HG03354 (cell line): ENCODE data around the gene RHOG.
A peak's percentile ranks its signal among the peaks of the same experiment; 100 is the strongest.

Experiments
- ATAC-seq: cut with Tn5 transposase; IDR thresholded peaks from one replicate; pipeline ENCODE4 v1.9.1; 2021; ENCODE audit warnings: mild to moderate bottlenecking; ENCODE audit not compliant: unreplicated experiment, poor library complexity, severe bottlenecking

Gene RHOG

GRCh38 chr11:3836903-3837302, 3.9 kb downstream of the RHOG start:
- no peak for ATAC-seq

GRCh38 chr11:3835751-3836150, 5.0 kb downstream of the RHOG start:
- no peak for ATAC-seq

- ATAC-seq = no peak
Observed at GRCh38 chr11:3834664-3835461, 5.9 kb downstream of the RHOG start.

GRCh38 chr11:3834349-3834663, 6.5 kb downstream of the RHOG start:
- no peak for ATAC-seq

GRCh38 chr11:3833449-3833848, 7.3 kb downstream of the RHOG start:
- no peak for ATAC-seq

GRCh38 chr11:3832816-3833215, 7.9 kb downstream of the RHOG start:
- ATAC-seq = no peak

- no peak for ATAC-seq
Observed at GRCh38 chr11:3831378-3832239, 9.2 kb downstream of the RHOG start.

GRCh38 chr11:3830730-3831129, 10.0 kb downstream of the RHOG start:
- ATAC-seq = no peak

- no peak for ATAC-seq
Observed at GRCh38 chr11:3830088-3830487, 10.7 kb downstream of the RHOG start.

- ATAC-seq = no peak
Observed at GRCh38 chr11:3827434-3828186, 13.1 kb downstream of the RHOG start.

GRCh38 chr11:3826721-3827120, 14.0 kb downstream of the RHOG start:
- ATAC-seq = no peak

GRCh38 chr11:3825473-3826154, 15.1 kb downstream of the RHOG start:
- no peak for ATAC-seq

- ATAC-seq = peak; percentile 92
Observed at GRCh38 chr11:3824714-3825472, 15.9 kb downstream of the RHOG start.

- ATAC-seq = no peak
Observed at GRCh38 chr11:3823762-3824506, 16.8 kb downstream of the RHOG start.

- ATAC-seq = no peak
Observed at GRCh38 chr11:3823303-3823702, 17.5 kb downstream of the RHOG start.

GRCh38 chr11:3822312-3822711, 18.4 kb downstream of the RHOG start:
- no peak for ATAC-seq

GRCh38 chr11:3820971-3821370, 19.8 kb downstream of the RHOG start:
- no peak for ATAC-seq

GRCh38 chr11:3817181-3817800, 23.5 kb downstream of the RHOG start:
- no peak for ATAC-seq
